Psoas muscle (tissue), 8 donors: ENCODE results near the gene KCNAB1. TPM values are rescaled to one million over a fixed set of nuclear protein-coding genes. Genes with fewer than 3 reads are reported as not detected.

Experiments
- ATAC-seq, 4 donors: fragments of 200-7000 bp; cut with Tn5 transposase; one replicate each; pipeline ENCODE4 v1.9.1; 2020; ENCODE audit warnings: moderate library complexity in 3 of 4, mild to moderate bottlenecking in 2 of 4
- DNase-seq, 2 donors: peaks; one replicate each; pipeline ENCODE4 v3.0.0-alpha.2; 2020
- H3K27ac ChIP-seq: fragments of 200-600 bp; one replicate; pipeline ENCODE4 v1.8.0; 2022
- H3K27me3 ChIP-seq, 3 donors: fragments of 200-600 bp in 1 of 3; one replicate each; pipeline versions ENCODE4 v1.6.1 to v1.8.0; 2013 to 2022; ENCODE audit warnings: low read length in 2 of 3, mild to moderate bottlenecking in 2 of 3, moderate library complexity in 1 of 3; ENCODE audit not compliant: insufficient read depth in 3 of 3
- H3K36me3 ChIP-seq, 2 donors: fragments of 200-600 bp in 1 of 2; one replicate each; pipeline versions ENCODE4 v1.6.1 to v1.8.0; 2013 to 2022; ENCODE audit warnings: low read depth in 1 of 2, mild to moderate bottlenecking in 1 of 2, moderate library complexity in 1 of 2; ENCODE audit not compliant: insufficient read depth in 1 of 2
- H3K4me1 ChIP-seq: fragments of 200-600 bp; one replicate; pipeline ENCODE4 v1.8.0; 2022
- H3K4me3 ChIP-seq: fragments of 200-600 bp; one replicate; pipeline ENCODE4 v1.8.0; 2022; ENCODE audit warnings: mild to moderate bottlenecking
- H3K9me3 ChIP-seq: fragments of 200-600 bp; one replicate; pipeline ENCODE4 v1.8.0; 2022
- CTCF ChIP-seq: fragments of 200-600 bp; IDR thresholded peaks from one replicate; pipeline ENCODE4 v1.8.0; 2022; ENCODE audit warnings: antibody characterized with exemption
- WGBS, 3 donors: extraction: QIAGEN DNeasy Blood & Tissue Kit; methylation state at CpG; one replicate each; pipeline versions ENCODE4 v1.1.6 to v1.1.7; 2013; 5-methylcytosine and 5-hydroxymethylcytosine counted together
- intact Hi-C, 2 donors: fragments of 100-400 bp; cut with DNase I; formaldehyde crosslinking; loops; one replicate each; pipeline versions ENCODE4 v1.11.0 to v1.14.2; 2022
- polyA plus RNA-seq, 3 donors: library from polyadenylated mRNA; stranded (reverse); fragments of 200-250 nt; gene quantifications; one replicate each; pipeline ENCODE4 v1.2.3, GENCODE V29; 2013
- total RNA-seq, 4 donors: library from RNA; stranded (reverse); fragmentation: NEBNext Ultra II Directional in 2 of 4; extraction: Animal tissue kit (Norgen Biotek cat#: 25700) in 2 of 4; gene quantifications; one replicate each; pipeline versions ENCODE4 v1.2.1 to v1.2.4, GENCODE V29; 2021 to 2023
- donor health status: healthy with polysubstance abuse.
- donor health status: DM: no; HTN: no; CAD: no; lungs with moderate emphysema.
- donor health status: Bipolar disorder and iron deficiency.
- donor health status: healthy.
- donor health status: DM: yes; HTN: yes; CAD: no.
- donor health status: DM: no; HTN: no; CAD: no.
- donor health status: DM: no; HTN: no; CAD: no.
- donor health status: DM: yes; HTN: yes; CAD: no.

KCNAB1 gene
- total and polyA plus RNA-seq, 7 donors, result 0.66 to 3.1 (median 0.91) TPM

GRCh38 chr3:156214676-156215075 is 94.3 kb downstream of the KCNAB1 start:
- no peak for ATAC-seq

GRCh38 chr3:156215751-156216150 is 95.4 kb downstream of the KCNAB1 start:
- no peaks in the 10 kb centered on the region for H3K27me3 ChIP-seq
- no peak for TF ChIP-seq CTCF
- H3K4me1 ChIP-seq, result no peaks in the 10 kb centered on the region
- intact Hi-C loops, result no loop called here
- H3K4me3 ChIP-seq, result no peak overlapping the region
- ATAC-seq (no peak), DNase-seq (no peak)
- no peaks in the 10 kb centered on the region for H3K9me3 ChIP-seq
- WGBS, 3 donors, result 75 to 81% (median 80%) methylated on average over 3 of the region's 3 CpGs
- H3K36me3 ChIP-seq, result no peaks in the 10 kb centered on the region
- H3K27ac ChIP-seq, result no peak overlapping the region

More at GRCh38 chr3:156214676-156215075, 94.3 kb downstream of the KCNAB1 start:
- Histone ChIP-seq H3K9me3 (no peaks in the 10 kb centered on the region), H3K36me3 (no peaks in the 10 kb centered on the region), H3K27me3 (no peaks in the 10 kb centered on the region), H3K4me3 (no peak overlapping the region), H3K27ac (no peak overlapping the region), H3K4me1 (no peaks in the 10 kb centered on the region)
- intact Hi-C loops, result no loop called here
- 76 to 90% (median 85%) methylated on average over 6 of the region's 6 CpGs for WGBS, 3 donors
- no peak for DNase-seq
- no peak for TF ChIP-seq CTCF

GRCh38 chr3:156216216-156216615 is 95.8 kb downstream of the KCNAB1 start:
- ATAC-seq, result no peak
- no peak for TF ChIP-seq CTCF
- 44 to 70% (median 67%) methylated on average over 2 of the region's 2 CpGs for WGBS, 3 donors

GRCh38 chr3:156216852-156217251 is 96.5 kb downstream of the KCNAB1 start:
- no peaks in the 10 kb centered on the region for H3K36me3 ChIP-seq
- H3K27me3 ChIP-seq, result no peaks in the 10 kb centered on the region
- no peak overlapping the region for H3K27ac ChIP-seq
- no peak for ATAC-seq
- H3K9me3 ChIP-seq, result no peaks in the 10 kb centered on the region
- intact Hi-C loops, result no loop called here
- no peak for TF ChIP-seq CTCF
- no peak overlapping the region for H3K4me3 ChIP-seq
- DNase-seq, result no peak
- WGBS, 3 donors, result 22 to 39% (median 29%) methylated on average over 3 of the region's 3 CpGs
- H3K4me1 ChIP-seq, result no peaks in the 10 kb centered on the region

More at GRCh38 chr3:156216216-156216615, 95.8 kb downstream of the KCNAB1 start:
- H3K27me3 ChIP-seq, result no peaks in the 10 kb centered on the region
- H3K4me1 ChIP-seq, result no peaks in the 10 kb centered on the region
- H3K27ac ChIP-seq, result no peak overlapping the region
- intact Hi-C loops, result no loop called here
- H3K4me3 ChIP-seq, result no peak overlapping the region
- H3K9me3 ChIP-seq, result no peaks in the 10 kb centered on the region
- DNase-seq, result no peak
- H3K36me3 ChIP-seq, result no peaks in the 10 kb centered on the region

GRCh38 chr3:156217674-156218352 is 97.4 kb downstream of the KCNAB1 start:
- ATAC-seq (no peak), DNase-seq (no peak)
- no peaks in the 10 kb centered on the region for H3K27me3 ChIP-seq
- H3K36me3 ChIP-seq, result no peaks in the 10 kb centered on the region
- H3K27ac ChIP-seq, result no peak overlapping the region
- no peak for TF ChIP-seq CTCF
- WGBS, 3 donors, result 74 to 82% (median 78%) methylated on average over 9 of the region's 9 CpGs
- no peak overlapping the region for H3K4me3 ChIP-seq
- H3K9me3 ChIP-seq, result no peaks in the 10 kb centered on the region
- no peaks in the 10 kb centered on the region for H3K4me1 ChIP-seq
- intact Hi-C loops, result no loop called here
